Trophoblast cell (in vitro differentiated cells and primary cell): Measurements from ENCODE around the gene MGMT.

ENCODE experiments used
- DNase-seq, 2 donors: peaks; one replicate each; pipeline ENCODE4 v3.0.0-alpha.2; 2016
- H2AFZ ChIP-seq: 2 replicates; pipeline ENCODE4 v1.6.1; 2013; ENCODE audit warnings: low read length, moderate library complexity, mild to moderate bottlenecking; ENCODE audit not compliant: insufficient read depth, poor library complexity
- H2AK5ac ChIP-seq: 2 replicates; pipeline ENCODE4 v1.6.1; 2013; ENCODE audit warnings: mild to moderate bottlenecking, low read length
- H2BK120ac ChIP-seq: 2 replicates; pipeline ENCODE4 v1.6.1; 2013; ENCODE audit warnings: low read length, mild to moderate bottlenecking, moderate library complexity; ENCODE audit not compliant: insufficient read depth, poor library complexity
- H2BK12ac ChIP-seq: 2 replicates; pipeline ENCODE4 v1.6.1; 2013; ENCODE audit warnings: mild to moderate bottlenecking, low read length, moderate library complexity
- H2BK5ac ChIP-seq: 2 replicates; pipeline ENCODE4 v1.6.1; 2013; ENCODE audit warnings: low read length, low read depth, moderate library complexity, mild to moderate bottlenecking; ENCODE audit not compliant: poor library complexity
- H3K14ac ChIP-seq: 2 replicates; pipeline ENCODE4 v1.6.1; 2013; ENCODE audit warnings: mild to moderate bottlenecking, low read length
- H3K18ac ChIP-seq: 2 replicates; pipeline ENCODE4 v1.6.1; 2013; ENCODE audit warnings: mild to moderate bottlenecking, low read length
- H3K23ac ChIP-seq: 2 replicates; pipeline ENCODE4 v1.6.1; 2013; ENCODE audit warnings: low read length
- H3K27ac ChIP-seq: 2 replicates; pipeline ENCODE4 v1.5.1; 2013; ENCODE audit warnings: low read depth, mild to moderate bottlenecking, inconsistent platforms, low read length, moderate library complexity
- H3K27me3 ChIP-seq: 2 replicates; pipeline ENCODE4 v1.6.1; 2013; ENCODE audit warnings: inconsistent platforms, mild to moderate bottlenecking, low read length, moderate library complexity; ENCODE audit not compliant: insufficient read depth
- H3K36me3 ChIP-seq, 2 experiments: 1 replicate in 1 of 2; 2 replicates in 1 of 2; pipeline ENCODE4 v1.6.1; 2013; ENCODE audit warnings: low read length in 2 of 2, mild to moderate bottlenecking in 2 of 2, moderate library complexity in 1 of 2; ENCODE audit not compliant: insufficient read depth in 2 of 2, control insufficient read depth in 1 of 2
- H3K4ac ChIP-seq: 2 replicates; pipeline ENCODE4 v1.6.1; 2013; ENCODE audit warnings: low read depth, mild to moderate bottlenecking, low read length, moderate library complexity
- H3K4me1 ChIP-seq, 2 experiments: 1 replicate in 1 of 2; 2 replicates in 1 of 2; pipeline ENCODE4 v1.6.1; 2013; ENCODE audit warnings: low read length in 2 of 2, mild to moderate bottlenecking in 2 of 2, moderate library complexity in 1 of 2; ENCODE audit not compliant: insufficient read depth in 2 of 2, control insufficient read depth in 1 of 2
- H3K4me2 ChIP-seq: 2 replicates; pipeline ENCODE4 v1.6.1; 2013; ENCODE audit warnings: inconsistent platforms, mild to moderate bottlenecking, low read length, moderate library complexity
- H3K4me3 ChIP-seq: 2 replicates; pipeline ENCODE4 v1.5.1; 2013; ENCODE audit warnings: mild to moderate bottlenecking, low read depth, low read length, inconsistent platforms
- H3K79me1 ChIP-seq: one replicate; pipeline ENCODE4 v1.6.1; 2013; ENCODE audit warnings: low read length
- H3K79me2 ChIP-seq: 2 replicates; pipeline ENCODE4 v1.6.1; 2013; ENCODE audit warnings: low read length, mild to moderate bottlenecking; ENCODE audit not compliant: control insufficient read depth, insufficient read depth, poor library complexity
- H3K9ac ChIP-seq: 2 replicates; pipeline ENCODE4 v1.6.1; 2013; ENCODE audit warnings: mild to moderate bottlenecking, low read length
- H3K9me3 ChIP-seq: 2 replicates; pipeline ENCODE4 v1.6.1; 2013; ENCODE audit warnings: low read depth, mild to moderate bottlenecking, control low read depth, inconsistent platforms, low read length; ENCODE audit not compliant: insufficient read depth
- H4K12ac ChIP-seq: 2 replicates; pipeline ENCODE4 v1.6.1; 2013; ENCODE audit warnings: low read depth, mild to moderate bottlenecking, low read length, moderate library complexity
- H4K8ac ChIP-seq: 2 replicates; pipeline ENCODE4 v1.6.1; 2013; ENCODE audit warnings: low read depth, mild to moderate bottlenecking, low read length, moderate library complexity
- H4K91ac ChIP-seq: one replicate; pipeline ENCODE4 v1.6.1; 2013; ENCODE audit warnings: low read depth, mild to moderate bottlenecking, low read length, moderate library complexity
- WGBS: extraction: QIAGEN DNeasy Blood & Tissue Kit; methylation state at CpG from one replicate; pipeline ENCODE4 v1.1.7; 2013; ENCODE audit warnings: missing lambda C conversion rate; ENCODE audit not compliant: insufficient read length, insufficient coverage; ENCODE audit errors: extremely low coverage; 5-methylcytosine and 5-hydroxymethylcytosine counted together

Gene MGMT

GRCh38 chr10:129718548-129719414 lies 251.7 kb downstream of the MGMT start:
- Histone ChIP-seq H2BK120ac (no peak overlapping the region), H3K27me3 (no peaks in the 10 kb centered on the region), H3K79me2 (no peaks in the 10 kb centered on the region), H3K79me1 (no peaks in the 10 kb centered on the region), H3K9me3 (no peaks in the 10 kb centered on the region), H2BK5ac (no peak overlapping the region), H3K23ac (no peak overlapping the region), H3K4me3 (no peak overlapping the region), H3K4ac (no peak overlapping the region), H3K14ac (no peak overlapping the region), H3K36me3 (no peaks in the 10 kb centered on the region), H3K18ac (no peak overlapping the region), H3K4me1 (no peaks in the 10 kb centered on the region), H4K91ac (no peak overlapping the region), H3K9ac (no peak overlapping the region), H3K27ac (no peak overlapping the region), H2AK5ac (no peak overlapping the region), H3K4me2 (no peak overlapping the region), H2AFZ (no peak overlapping the region), H4K12ac (no peak overlapping the region), H4K8ac (no peak overlapping the region), H2BK12ac (no peak overlapping the region)
- peak in 1 of 2 donors; percentile 5 for DNase-seq
- no CpG with 5 or more reads among the region's 25 CpGs for WGBS

DNA sequence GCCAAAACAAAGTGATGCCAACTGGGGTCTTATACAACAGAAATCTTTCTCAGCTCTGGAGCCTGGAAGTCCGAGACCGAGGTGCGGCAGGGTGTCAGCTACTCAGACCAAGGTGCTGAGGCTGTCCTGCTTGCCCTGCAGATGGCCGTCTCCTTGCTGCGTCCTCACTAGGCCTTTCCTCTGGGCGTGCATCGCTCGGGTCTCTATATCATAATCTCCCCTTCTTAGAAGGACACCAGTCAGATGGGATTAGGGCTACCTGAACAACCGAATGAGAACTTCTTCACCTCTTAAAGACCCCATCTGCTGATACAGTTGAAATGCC lies 252.3 kb downstream of the MGMT start:
- no peak overlapping the region for H3K9ac ChIP-seq
- H2BK12ac ChIP-seq = no peak overlapping the region
- H3K4ac ChIP-seq = no peak overlapping the region
- H3K79me1 ChIP-seq = no peaks in the 10 kb centered on the region
- H3K79me2 ChIP-seq = no peaks in the 10 kb centered on the region
- WGBS = no CpG with 5 or more reads among the region's 9 CpGs
- H2AK5ac ChIP-seq = no peak overlapping the region
- DNase-seq = no peak
- H3K27ac ChIP-seq = no peak overlapping the region
- no peak overlapping the region for H3K4me2 ChIP-seq
- H3K36me3 ChIP-seq = no peaks in the 10 kb centered on the region
- H3K4me1 ChIP-seq = no peaks in the 10 kb centered on the region
- no peaks in the 10 kb centered on the region for H3K27me3 ChIP-seq
- H3K23ac ChIP-seq = no peak overlapping the region
- H4K12ac ChIP-seq = no peak overlapping the region
- no peaks in the 10 kb centered on the region for H3K9me3 ChIP-seq
- no peak overlapping the region for H2BK5ac ChIP-seq
- H3K14ac ChIP-seq = no peak overlapping the region
- no peak overlapping the region for H4K91ac ChIP-seq
- no peak overlapping the region for H2BK120ac ChIP-seq
- H3K18ac ChIP-seq = no peak overlapping the region
- H4K8ac ChIP-seq = no peak overlapping the region
- no peak overlapping the region for H2AFZ ChIP-seq
- no peak overlapping the region for H3K4me3 ChIP-seq

DNA sequence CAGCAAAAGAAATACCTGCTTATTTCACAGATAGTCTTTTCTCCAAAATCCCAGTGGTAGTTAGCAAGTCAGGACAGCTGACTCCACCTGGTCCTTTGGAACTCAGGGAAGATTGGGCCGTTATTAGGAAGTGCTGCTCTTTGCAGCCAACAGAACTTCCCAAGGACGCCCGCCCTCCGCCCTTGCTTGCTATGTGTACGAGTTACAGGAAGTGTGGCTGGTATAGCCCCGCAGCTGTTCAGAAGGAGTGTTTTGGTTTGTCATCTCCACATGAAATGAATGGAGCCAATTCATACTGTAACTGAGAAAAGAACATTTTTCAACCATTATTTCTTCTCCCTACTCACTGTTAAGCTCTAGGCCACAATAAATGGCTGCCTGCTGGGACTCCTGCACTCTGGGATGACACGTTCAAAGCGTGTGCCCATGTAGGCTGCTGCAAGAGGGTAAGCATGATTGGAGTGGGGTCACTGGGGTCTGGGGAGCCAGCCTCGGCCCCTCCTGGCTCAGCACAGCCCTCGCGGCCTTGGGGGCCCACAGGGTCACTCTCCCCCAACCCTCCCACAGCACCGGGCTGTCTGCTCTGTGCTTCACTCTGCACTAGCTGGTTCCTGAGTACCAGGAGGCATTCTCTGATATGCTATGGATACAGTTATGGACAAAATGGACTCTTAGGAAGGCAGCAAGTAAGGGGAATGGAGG lies 253.0 kb downstream of the MGMT start:
- Histone ChIP-seq H3K18ac (no peak overlapping the region), H3K27me3 (no peaks in the 10 kb centered on the region), H3K27ac (no peak overlapping the region), H3K79me2 (no peaks in the 10 kb centered on the region), H3K14ac (no peak overlapping the region), H3K9ac (no peak overlapping the region), H3K4me2 (no peak overlapping the region), H3K4me3 (no peak overlapping the region), H2BK12ac (no peak overlapping the region), H2AK5ac (no peak overlapping the region), H2BK120ac (no peak overlapping the region), H3K9me3 (peaks cover 2% of the 10 kb centered on the region), H3K4me1 (peaks cover 0 to 1% of the 10 kb centered on the region in 2 experiments), H3K4ac (no peak overlapping the region), H2BK5ac (no peak overlapping the region), H4K12ac (no peak overlapping the region), H4K91ac (no peak overlapping the region), H3K36me3 (no peaks in the 10 kb centered on the region), H3K23ac (no peak overlapping the region), H3K79me1 (no peaks in the 10 kb centered on the region), H4K8ac (no peak overlapping the region), H2AFZ (no peak overlapping the region)
- WGBS = no CpG with 5 or more reads among the region's 12 CpGs
- no peak for DNase-seq

GRCh38 chr10:129725011-129725410 lies 258.0 kb downstream of the MGMT start:
- Histone ChIP-seq H2BK120ac (no peak overlapping the region), H3K9ac (no peak overlapping the region), H3K18ac (no peak overlapping the region), H3K36me3 (no peaks in the 10 kb centered on the region), H4K8ac (no peak overlapping the region), H3K9me3 (peaks cover 22% of the 10 kb centered on the region), H3K79me1 (no peaks in the 10 kb centered on the region), H3K4ac (no peak overlapping the region), H2AFZ (no peak overlapping the region), H2BK12ac (no peak overlapping the region), H2AK5ac (no peak overlapping the region), H3K79me2 (no peaks in the 10 kb centered on the region), H4K91ac (no peak overlapping the region), H3K4me3 (no peak overlapping the region), H3K14ac (no peak overlapping the region), H3K4me2 (no peak overlapping the region), H3K27ac (no peak overlapping the region), H3K27me3 (no peaks in the 10 kb centered on the region), H4K12ac (no peak overlapping the region), H3K23ac (no peak overlapping the region), H2BK5ac (no peak overlapping the region), H3K4me1 (peaks cover 0 to 2% of the 10 kb centered on the region in 2 experiments)
- DNase-seq = no peak
- no CpG with 5 or more reads among the region's 10 CpGs for WGBS
